Choroid plexus epithelial cell (primary cell): ENCODE data around the gene TPSG1.

Experiments used
- DNase-seq: peaks from one replicate; pipeline ENCODE4 v3.0.0-alpha.2; 2010; ENCODE audit warnings: low read depth
- H3K4me3 ChIP-seq: 2 replicates; pipeline ENCODE4 v1.5.1; 2011; ENCODE audit warnings: low read depth, mild to moderate bottlenecking, control low read depth, low read length, moderate library complexity
- CTCF ChIP-seq: conservative IDR thresholded peaks from 2 replicates; pipeline ENCODE4 v1.5.1; 2011; ENCODE audit warnings: low read depth, mild to moderate bottlenecking, control low read depth, inconsistent platforms, low read length, moderate library complexity

The TPSG1 gene

GRCh38 chr16:1184980-1185379, 40.1 kb downstream of the TPSG1 start:
- TF ChIP-seq CTCF = no peak
- DNase-seq = no peak
- no peak overlapping the region for H3K4me3 ChIP-seq

GRCh38 chr16:1184156-1184868, 40.8 kb downstream of the TPSG1 start:
- no peak for DNase-seq
- H3K4me3 ChIP-seq = no peak overlapping the region
- peak; percentile 21 for TF ChIP-seq CTCF

- peak; percentile 81 for DNase-seq
- H3K4me3 ChIP-seq = peak overlapping the region; percentile 28
- TF ChIP-seq CTCF = no peak
Measured at GRCh38 chr16:1182950-1183907, 41.8 kb downstream of the TPSG1 start.

- no peak for TF ChIP-seq CTCF
- DNase-seq = peak; percentile 96
- no peak overlapping the region for H3K4me3 ChIP-seq
Measured at GRCh38 chr16:1182316-1182671, 42.8 kb downstream of the TPSG1 start.

- no peak overlapping the region for H3K4me3 ChIP-seq
- peak; percentile 13 for DNase-seq
- TF ChIP-seq CTCF = peak; percentile 12
Measured at GRCh38 chr16:1181404-1182315, 43.4 kb downstream of the TPSG1 start.

GRCh38 chr16:1180549-1181403, 44.3 kb downstream of the TPSG1 start:
- H3K4me3 ChIP-seq = no peak overlapping the region
- no peak for TF ChIP-seq CTCF
- peak; percentile 8 for DNase-seq
